T-helper 1 cell treated with Interleukin-12 subunit alpha and Interleukin-12 subunit beta and Interleukin-4 antibody, amounts not matched to agents 30 ng/mL and 1 ng/mL, for 36 hours (primary cell): ENCODE data around the gene ADGRV1. TPM values are rescaled to one million over a fixed set of nuclear protein-coding genes. Genes with fewer than 3 reads are reported as not detected.

ENCODE experiments used
- intact Hi-C: fragments of 100-400 bp; cut with micrococcal nuclease; formaldehyde crosslinking; loops from one replicate; pipeline ENCODE4 v1.15.1; 2024
- total RNA-seq: library from RNA; stranded (reverse); gene quantifications from 2 replicates; pipeline ENCODE4 v1.2.3, GENCODE V29; 2022

The ADGRV1 gene
- total RNA-seq, 1 donor from 2014 or later, result 0.05 TPM

DNA sequence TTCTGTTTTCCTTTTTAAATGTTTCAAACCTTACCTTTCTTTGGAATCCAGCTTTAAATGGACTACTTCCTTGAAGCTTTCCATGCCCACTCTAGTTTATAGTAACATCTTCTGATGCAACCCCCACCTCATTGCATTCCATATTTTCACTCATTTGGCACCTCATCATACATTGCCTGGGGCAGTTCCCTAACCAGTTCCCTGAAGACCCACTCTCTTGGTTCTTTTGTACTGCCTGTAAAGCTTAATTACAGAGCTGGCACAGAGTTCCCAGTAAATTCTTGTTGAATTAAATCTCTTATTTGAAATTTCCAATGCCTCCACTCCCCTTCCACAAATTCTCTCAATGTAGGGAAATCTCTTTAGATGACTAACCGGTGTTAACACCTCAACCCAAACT, 567.3 kb downstream of the ADGRV1 start:
- intact Hi-C loops, result no loop called here

DNA sequence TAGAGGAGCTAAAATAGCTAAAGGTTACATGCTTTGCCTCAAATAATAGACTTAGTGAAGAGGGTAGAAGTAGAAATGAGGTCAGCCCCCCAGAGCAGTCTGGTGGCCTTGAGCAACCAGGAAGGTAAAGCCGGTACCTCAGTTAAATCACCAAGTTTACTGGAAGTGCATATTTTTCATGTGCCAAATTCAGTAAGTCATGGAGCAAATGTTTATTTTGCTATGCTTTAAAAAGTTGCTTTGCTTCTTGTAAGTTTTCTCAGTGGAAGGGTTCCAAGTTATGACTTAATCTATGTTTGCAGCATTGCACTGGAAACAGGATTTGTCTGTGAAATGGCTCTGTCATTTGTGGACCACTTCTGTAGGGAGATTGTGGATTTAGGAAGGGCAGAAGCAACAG, 567.9 kb downstream of the ADGRV1 start:
- intact Hi-C loops, result no loop called here

DNA sequence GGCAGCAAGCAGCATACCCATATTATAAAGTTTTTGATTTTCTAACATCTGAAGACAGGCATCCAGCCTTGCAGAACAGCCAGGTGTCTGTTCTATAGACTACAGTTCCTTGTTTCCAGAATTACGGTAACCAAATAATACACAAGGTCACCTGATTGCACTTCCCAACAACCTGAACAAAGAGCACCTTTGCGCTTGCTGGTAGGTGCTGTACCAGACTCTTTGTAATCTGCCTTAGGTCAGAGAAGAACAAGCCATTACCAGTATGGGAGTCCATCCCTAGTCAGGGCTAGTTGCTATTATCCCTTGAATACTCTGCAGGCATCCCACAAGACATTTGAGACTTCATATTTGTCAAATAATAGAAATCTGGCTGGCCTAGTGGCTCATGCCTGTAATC, 568.3 kb downstream of the ADGRV1 start:
- intact Hi-C loops, result no loop called here

DNA sequence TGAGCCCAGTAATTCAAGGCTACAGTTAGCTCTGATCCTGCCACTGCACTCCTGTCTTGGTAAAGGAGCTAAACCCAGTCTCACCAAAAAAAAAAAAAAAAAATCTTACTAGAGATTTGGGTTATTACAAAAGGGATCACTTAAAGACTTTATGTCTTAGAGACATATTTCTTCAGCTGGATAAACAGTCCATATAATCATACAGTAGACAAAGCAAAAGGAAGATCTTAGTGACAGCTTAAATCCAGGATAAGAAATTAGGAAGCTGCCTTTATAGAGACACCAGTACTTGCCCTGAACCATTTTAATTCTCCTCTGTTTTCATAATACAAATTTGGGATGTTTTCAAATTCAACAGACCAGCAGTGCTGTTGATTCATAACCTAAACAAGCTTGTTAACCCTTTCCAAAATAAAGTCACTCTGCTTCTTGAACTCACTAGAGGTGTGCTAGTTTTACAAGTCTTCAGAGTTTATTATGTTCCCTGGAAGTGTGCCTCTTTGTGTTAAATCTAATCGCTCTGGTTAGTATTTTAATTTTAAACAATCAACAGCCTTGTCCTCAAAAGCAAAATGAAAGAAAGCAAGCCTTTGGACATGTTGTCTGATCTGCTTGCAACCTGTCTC, 569.0 kb downstream of the ADGRV1 start:
- intact Hi-C loops, result no loop called here

DNA sequence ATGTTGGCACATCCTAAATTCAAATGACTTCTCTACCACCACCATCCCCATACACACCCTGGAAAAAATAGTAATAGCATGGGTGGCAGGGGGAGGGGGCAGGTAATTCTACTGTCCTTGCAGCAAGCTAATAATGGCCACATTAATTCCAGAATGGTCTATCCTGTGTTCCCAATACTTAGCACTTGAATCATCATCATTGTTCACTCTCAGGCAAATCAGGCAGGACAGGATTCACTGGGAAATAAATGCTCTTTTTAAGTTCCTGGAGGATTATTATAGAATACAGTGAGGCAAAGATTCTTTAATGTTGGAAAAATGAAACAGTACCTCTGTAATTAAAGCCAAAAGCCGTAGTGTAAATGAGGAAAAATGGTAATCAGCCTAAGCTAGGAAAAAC, 570.0 kb downstream of the ADGRV1 start:
- intact Hi-C loops, result no loop called here

DNA sequence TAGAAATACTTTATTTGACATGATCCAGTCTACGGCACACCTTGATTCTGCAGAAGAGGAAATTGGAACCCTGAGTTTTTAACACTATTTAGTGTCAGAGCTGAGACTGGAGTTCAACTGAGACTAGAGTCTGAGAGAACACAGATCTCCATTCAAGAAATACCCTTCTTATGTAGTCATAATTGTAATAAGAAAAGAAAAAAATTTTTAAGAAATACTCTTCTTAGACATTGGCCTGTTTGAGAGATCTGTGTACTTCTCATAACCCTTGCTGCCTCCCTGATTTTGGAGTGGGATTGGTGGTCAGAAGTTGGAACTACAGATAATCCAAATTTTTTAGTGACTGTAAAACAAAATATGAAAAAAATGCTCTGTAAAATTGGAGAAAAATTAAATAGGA, 571.2 kb downstream of the ADGRV1 start:
- intact Hi-C loops, result no loop called here

DNA sequence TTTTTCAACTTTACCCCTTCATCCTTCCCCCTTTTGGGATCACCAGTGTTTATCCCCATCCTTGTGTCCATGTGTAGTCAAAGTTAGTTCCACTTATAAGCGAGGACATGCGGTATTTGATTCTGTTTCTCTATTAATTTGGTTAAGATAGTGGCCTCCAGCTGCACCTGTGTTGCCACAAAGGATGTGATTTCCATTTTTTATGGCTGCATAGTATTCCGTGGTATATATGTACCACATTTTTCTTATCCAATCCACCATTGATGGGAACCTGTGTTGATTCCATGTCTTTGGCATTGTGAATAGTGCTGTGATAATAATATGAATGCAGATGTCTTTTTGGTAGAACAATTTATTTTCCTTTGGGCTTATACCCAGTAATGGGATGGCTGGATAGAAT, 572.2 kb downstream of the ADGRV1 start:
- intact Hi-C loops, result no loop called here

DNA sequence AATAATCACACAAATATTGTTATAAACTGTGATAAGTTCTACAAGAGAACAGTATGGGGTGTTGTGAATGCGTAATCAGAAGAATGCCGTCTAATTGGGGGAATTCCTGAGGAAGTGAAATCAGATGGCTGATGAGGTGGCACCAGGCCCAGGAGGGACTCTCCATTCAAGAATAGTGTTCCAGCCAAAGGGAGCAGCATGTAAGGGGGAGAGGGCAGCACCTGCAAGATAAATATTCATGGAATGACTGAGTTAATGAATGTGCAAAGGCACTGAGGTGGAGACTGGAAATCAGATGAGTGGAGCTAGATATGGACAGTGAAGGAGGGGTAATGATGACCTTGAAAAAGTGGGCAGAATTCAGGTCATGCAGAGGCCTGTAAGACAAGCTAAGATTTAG, 574.0 kb downstream of the ADGRV1 start:
- intact Hi-C loops, result no loop called here

DNA sequence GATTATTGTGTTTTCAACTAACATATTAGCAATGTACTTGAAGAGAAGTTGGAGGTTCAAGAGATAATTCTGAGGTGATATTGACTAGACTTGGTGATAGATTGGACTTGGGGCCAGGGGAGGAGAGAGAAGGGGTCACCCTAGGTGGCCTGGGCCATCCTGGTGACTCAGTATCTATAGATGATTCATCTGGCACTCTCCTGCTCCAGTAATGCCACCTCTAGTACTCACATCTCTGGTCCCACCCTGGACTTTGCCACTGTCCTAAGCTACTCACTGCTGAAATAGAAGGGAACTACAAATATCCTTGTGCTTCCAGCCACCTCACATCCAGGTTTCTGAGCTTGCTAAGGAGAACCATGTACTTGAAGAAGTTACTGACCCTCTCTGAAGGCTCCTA, 574.6 kb downstream of the ADGRV1 start:
- intact Hi-C loops, result no loop called here

DNA sequence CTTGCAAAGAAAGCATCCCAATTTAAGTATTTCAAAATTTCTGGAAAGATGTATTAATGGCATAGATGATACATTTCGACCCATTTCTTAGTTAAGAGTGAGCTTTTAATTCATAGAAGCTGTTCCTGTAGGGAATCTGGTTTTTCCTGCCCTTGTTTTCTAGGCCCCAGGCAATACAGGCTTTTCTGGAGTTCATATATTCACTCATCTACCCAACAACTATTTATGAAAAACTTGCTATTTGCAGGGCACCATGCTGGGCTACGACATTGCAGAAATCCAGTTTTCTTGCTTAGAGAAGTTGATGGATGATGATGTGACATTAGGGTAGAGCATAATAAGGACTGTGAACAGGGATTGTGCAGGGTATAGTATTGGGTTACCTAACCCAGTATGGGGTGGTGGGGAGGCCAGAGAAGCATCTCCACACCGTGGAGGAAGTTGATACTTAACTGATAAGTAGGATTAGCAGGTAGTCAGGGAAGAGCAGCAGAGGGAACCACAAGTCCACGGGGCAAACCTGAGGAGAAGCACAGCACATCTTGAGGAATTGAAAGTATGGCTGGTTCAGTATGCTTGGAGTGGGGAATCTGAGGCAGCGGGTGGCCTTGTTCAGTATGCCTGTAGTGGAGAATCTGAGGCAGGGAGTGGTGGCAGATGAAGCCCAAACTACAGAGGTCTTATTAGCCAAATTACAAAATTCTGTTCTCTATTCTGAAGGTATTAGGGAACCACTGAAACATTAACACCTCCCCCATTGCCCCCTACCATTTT, 577.1 kb downstream of the ADGRV1 start:
- intact Hi-C loops, result no loop called here

DNA sequence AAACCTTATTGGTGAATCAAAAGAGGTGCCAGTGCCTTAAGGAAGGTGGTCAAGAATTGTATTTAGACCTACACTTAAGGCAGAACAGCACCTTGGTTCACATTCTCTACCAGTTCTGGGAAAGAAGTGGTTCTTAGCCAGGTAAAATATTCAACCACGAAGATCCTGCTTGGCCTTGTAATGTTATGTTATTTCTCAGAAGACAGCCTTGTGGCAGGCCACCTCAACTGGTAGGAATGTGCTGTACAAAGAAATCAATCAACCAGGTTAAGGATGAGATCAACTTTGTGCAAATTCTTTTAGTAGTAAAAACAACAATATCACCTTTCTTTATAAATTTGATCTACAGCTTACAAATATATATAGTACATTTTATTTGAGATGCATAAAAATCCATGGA, 577.7 kb downstream of the ADGRV1 start:
- intact Hi-C loops, result no loop called here

DNA sequence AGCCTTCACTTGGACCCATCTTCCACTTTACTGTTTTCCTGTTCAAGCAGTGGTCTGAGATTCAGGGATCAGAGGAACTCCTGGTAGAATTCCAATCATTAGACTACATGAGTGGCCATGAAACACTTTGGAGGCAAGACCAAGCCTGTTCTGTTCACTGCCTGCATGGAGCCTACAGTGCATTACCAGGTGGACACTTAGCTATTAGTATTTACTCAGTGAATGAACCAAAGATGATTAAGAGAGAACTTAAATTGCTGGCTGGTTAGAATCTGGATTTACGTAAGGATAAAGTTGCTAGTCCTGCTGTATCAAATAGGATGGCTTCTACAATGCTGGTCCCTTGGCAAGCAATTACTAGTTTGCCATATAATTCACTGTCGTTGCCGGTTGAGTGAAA, 579.0 kb downstream of the ADGRV1 start:
- intact Hi-C loops, result no loop called here

DNA sequence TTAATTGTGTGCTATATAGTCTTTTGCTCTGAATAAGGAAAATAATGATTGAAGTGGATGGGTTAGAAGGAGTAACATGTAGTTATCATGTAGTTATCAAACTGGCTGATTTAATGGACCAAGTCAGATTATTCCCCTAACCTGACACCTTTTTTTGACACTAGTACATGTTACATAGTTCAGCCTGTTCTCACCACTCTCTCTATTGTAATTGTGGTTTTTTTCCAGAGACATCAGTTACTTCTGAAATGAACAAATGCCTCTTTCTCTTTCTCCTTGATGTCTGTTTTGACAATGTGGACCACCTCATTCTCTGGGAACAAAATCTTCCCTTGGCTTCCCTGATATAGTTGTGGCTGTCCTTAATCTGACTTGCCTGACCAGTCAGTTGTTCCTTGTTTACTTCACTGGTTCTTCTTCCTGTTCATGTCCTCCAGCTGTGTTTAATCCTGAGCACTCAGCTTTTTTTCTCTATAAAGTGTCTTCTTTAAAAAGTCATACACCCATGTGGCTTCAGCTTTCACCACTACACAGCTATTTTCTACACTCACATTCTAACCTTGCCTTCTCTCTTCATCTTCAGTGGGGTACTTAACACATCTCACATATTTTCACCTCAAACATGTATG, 581.1 kb downstream of the ADGRV1 start:
- intact Hi-C loops, result no loop called here

DNA sequence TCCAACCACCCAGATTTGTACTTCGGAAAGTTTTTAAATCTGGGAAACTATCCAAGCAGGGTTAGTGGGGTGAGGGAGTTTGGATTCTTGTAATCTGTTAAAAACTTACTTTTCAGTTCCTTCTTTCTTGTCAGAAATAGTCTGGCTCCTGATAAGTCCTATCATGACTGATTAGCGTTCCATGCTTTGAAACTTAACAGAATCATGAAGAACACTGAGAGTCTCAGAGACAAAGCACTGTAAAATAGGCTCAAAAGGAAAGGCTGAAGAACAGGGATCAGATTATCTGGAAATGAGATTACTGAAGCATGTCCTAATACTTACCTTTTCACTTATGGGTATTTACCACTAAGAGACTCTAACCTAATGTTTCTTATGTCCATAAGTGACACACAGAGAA, 582.1 kb downstream of the ADGRV1 start:
- intact Hi-C loops, result no loop called here

DNA sequence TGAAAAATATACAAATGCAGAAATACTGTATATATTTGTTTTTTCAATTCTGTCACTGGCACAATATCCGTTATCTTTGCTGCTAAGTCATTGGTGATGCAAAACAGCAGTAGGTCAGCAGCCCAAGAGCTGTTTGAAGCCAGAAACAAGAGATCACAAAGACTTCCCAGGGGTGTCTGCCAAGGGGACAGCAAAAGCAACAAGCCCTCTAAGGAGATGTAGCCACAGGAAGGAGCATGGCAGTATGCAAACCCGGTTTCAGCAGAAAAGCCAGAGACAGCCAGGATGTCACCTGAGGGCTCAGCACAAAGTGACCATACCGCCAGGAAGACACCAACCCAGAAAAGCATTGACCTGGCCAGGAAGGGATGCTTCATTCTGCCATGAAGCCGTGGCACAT, 583.0 kb downstream of the ADGRV1 start:
- intact Hi-C loops, result no loop called here

DNA sequence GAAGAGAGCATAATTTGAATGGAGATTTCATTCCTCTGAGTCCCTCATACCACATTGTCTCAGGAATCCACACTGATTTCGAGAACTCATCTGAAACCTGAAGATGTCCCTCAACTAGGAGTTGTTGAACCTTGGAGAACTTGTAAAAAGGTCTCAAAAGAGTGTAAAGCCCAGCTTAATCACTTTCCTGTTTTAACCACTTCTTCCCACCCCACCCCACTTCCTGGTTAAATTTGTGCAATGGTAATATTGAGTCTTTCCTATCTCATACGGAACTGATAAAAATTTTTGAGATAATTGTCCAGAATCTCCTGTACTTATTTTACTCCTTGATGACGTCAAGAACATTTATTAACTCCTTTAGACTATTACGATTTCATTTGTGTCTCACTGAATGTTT, 583.8 kb downstream of the ADGRV1 start:
- intact Hi-C loops, result no loop called here

DNA sequence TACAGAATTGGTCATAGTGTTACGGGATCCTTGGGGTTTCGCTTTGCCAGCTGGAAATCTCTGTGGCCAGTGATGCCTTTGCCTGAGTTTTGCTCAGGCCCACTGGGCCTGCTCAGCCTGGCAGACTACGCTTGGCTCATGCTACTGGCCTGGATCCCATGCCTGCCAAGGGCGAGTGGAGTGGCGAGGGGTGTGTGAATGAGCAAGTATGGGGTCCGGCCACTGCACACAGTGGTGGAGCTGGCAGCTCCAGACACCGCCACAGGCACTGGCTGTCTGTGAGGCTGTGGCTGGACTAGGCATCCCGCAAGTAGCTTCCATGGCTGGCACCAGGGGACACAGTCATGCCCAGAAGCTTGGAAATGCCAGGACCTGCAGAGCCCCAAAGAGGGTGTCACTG, 584.2 kb downstream of the ADGRV1 start:
- intact Hi-C loops, result no loop called here

DNA sequence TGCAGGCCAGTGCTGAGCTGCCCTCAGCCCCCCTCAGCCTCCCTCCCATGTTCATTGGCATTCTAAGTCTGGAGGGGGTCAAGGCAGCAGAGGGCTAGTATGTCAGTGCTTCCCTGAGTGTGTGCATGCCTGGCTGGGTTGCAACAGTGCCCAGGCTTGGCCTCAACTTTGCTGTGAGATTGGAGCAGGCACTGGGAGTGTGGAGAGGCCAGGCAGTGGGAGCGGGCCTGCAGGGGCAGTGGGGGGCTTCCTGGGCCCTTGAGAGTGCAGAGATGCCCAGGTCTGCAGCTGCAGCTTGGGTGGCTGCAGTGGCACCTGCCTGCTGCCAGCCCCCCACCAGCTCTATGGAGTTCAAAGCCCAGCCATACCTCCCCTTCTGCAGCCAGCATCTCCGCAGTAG, 585.2 kb downstream of the ADGRV1 start:
- intact Hi-C loops, result no loop called here

DNA sequence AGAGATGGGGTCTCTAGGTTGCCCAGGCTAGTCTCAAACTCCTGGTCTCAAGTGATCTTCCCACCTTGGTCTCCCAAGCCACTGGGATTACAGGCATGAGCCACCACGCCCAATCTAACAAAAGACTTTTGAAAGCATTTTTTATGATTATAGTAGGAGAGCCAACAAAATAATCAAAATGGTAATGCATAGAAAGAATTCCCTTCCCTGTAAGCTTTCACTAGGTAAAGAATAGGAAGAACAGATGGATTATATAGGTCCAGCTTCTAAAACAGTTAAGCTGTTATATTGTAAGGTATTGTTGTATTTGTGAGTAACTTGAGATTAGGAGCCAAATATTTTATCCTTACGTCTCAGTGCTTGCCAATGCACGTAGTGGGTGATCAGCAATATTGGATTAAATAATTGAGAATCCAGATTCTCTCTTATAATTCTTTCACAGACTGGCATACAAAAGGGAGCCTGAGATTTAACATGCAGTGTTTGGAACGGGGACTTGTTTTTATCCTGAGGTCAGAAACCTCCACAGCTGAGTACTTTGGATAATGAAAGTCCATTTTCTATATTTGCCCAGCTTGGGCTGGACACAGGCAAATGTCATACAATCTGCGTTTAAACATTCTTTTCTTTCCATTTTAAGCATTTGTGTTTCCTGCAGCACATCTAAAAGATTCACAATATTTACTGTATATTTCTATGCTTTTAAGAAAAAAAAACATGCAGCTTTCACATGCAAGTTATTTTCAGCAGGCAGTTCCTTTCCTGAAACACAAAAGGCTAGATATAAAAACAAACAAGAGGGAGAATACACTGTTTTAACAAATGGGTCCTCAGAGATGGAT, 586.1 kb downstream of the ADGRV1 start:
- intact Hi-C loops, result no loop called here

DNA sequence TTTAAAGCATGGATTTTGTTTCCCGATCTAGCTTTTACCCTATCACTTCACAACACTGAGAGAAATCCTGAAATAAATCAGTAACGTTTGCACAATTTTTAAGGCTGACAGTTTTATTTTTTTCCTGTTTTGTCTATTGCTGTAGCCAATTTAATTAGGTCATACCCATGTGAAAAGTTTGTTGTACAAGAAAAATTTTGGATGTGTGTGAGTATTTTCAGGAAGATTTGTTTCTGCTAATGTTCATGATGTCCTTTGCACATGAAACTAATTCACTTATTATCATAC, 586.7 kb downstream of the ADGRV1 start:
- intact Hi-C loops, result no loop called here

DNA sequence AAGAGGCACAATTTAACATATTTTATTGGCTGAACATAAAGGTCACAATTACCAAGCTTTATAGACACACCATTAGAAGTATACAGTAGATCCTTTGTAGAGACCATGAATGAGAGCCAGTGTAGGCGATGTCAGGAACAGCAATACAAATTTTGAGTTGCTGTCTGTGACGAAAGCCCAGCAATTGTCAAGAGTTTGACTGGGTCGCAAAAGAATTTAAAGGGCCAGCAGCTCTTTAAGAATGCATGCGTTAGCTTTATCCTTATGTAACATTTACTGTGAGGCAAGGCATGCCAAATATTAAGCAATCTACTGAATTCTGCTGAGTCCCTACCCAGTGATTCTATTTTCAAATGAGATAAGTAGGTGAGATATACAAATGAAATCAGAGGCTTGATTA, 587.6 kb downstream of the ADGRV1 start:
- intact Hi-C loops, result no loop called here

DNA sequence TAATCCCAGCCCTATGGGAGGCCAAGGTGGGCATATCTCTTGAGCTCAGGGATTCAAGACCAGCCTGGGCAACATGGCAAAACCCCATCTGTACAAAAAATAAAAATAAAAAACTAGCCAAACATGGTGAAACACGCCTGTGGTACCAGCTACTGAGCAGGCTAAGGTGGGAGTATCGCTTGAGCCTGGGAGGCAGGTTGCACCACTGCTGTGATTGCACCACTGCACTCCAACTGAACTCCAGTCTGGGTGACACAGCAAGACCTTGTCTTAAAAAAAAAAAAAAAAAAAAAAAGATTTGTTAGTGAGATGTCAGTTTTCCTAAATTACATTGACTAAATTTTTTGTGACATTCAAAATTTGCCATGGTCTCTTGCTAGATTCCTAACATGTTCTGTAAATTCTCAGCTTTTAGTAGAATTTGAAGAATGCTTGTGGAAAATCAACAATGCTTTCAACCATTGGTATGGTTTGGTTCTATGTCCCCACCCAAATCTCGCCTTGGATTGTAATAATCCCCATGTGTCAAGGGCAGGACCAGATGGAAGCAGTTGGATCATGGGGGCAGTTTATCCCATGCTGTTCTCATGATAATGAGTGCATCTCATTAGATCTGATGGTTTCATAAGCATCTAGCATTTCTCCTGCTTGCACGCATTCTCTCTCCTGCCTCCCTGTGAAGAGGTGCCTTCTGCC, 588.5 kb downstream of the ADGRV1 start:
- intact Hi-C loops, result no loop called here
